ENCODE measurements around the gene IMP4.

Gene IMP4

GRCh38 chr2:130335226-130335625 is 7.5 kb upstream of the IMP4 start:
- no peaks in the 10 kb centered on the region for H3K9me2 ChIP-seq (ENCODE audit: low read depth, low read length)
- H3K27me3 ChIP-seq (ENCODE audit: insufficient read depth, low read length), result no peaks in the 10 kb centered on the region
- no peak overlapping the region for H2AFZ ChIP-seq (ENCODE audit: low read length)
- no peak overlapping the region for H3K4me3 ChIP-seq (ENCODE audit: low read depth, low read length, poor library complexity, severe bottlenecking)
- 0 out of 2 replicates have a peak, but pooled peaks cover 4% of the 10 kb centered on the region for H3K9me3 ChIP-seq (ENCODE audit: low read length)
- H3K4me2 ChIP-seq (ENCODE audit: low read length), result no peak overlapping the region
- TF ChIP-seq EZH2 (IDR thresholded peaks at IDR 0.05; ENCODE audit: borderline replicate concordance, low read length), result no peak
- TF ChIP-seq, protein P1, sequence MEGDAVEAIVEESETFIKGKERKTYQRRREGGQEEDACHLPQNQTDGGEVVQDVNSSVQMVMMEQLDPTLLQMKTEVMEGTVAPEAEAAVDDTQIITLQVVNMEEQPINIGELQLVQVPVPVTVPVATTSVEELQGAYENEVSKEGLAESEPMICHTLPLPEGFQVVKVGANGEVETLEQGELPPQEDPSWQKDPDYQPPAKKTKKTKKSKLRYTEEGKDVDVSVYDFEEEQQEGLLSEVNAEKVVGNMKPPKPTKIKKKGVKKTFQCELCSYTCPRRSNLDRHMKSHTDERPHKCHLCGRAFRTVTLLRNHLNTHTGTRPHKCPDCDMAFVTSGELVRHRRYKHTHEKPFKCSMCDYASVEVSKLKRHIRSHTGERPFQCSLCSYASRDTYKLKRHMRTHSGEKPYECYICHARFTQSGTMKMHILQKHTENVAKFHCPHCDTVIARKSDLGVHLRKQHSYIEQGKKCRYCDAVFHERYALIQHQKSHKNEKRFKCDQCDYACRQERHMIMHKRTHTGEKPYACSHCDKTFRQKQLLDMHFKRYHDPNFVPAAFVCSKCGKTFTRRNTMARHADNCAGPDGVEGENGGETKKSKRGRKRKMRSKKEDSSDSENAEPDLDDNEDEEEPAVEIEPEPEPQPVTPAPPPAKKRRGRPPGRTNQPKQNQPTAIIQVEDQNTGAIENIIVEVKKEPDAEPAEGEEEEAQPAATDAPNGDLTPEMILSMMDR (IDR thresholded peaks at IDR 0.05; ENCODE audit: low read length), result no peak
- no peak overlapping the region for H3K9ac ChIP-seq (ENCODE audit: low read length)
- peaks cover 37% of the 10 kb centered on the region for H3K4me1 ChIP-seq (ENCODE audit: insufficient read depth, low read length, severe bottlenecking)
- no peaks in the 10 kb centered on the region for H3F3A ChIP-seq (ENCODE audit: insufficient read depth, low read length)
- no peaks in the 10 kb centered on the region for H4K20me1 ChIP-seq (ENCODE audit: insufficient read depth, low read length)
- no peak overlapping the region for H3K27ac ChIP-seq (ENCODE audit: low read depth, low read length, poor library complexity, severe bottlenecking)
- peaks cover 26% of the 10 kb centered on the region for H3K36me3 ChIP-seq (ENCODE audit: insufficient read depth, low read length)
- no peaks in the 10 kb centered on the region for H3K79me2 ChIP-seq (ENCODE audit: insufficient read depth, low read length)

DNA sequence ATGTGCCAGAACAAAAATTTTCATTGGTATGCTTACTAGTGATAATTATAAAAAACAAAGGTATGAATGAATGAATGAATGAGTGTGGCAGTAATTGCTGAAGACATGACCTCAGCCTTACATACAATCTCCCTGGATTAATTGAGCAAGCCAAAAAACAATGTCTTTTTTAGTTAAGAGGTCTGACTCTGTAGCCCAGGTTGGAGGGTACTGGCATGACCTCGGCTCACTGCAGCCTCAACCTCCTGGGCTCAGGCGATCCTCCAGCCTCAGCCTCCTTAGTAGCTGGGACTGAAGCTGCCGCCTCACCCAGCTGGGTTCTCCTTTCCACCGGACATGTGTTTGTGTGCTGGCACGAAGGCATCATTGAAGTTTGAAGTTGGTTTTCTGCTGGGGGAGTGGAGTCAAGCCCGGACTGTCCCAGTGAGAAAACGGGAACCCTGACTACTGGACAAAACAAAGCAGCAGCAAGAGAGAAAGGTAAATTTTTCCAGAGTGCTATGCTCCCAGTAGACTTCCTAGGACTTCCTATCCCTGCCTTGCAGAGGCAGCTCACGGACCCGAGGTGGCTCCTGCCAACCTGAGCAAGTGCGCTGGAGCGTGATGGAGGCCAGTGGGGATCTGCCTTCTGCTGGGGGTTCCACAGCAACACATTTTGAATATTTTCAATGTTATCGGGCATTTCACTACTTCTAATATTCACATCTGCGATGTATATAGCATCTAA is 6.4 kb upstream of the IMP4 start:
- Histone ChIP-seq H2AFZ (ENCODE audit: low read length) (no peak overlapping the region), H3K9me2 (ENCODE audit: low read depth, low read length) (no peaks in the 10 kb centered on the region), H3K79me2 (ENCODE audit: insufficient read depth, low read length) (no peaks in the 10 kb centered on the region), H3K4me3 (ENCODE audit: low read depth, low read length, poor library complexity, severe bottlenecking) (peak overlapping the region; percentile 26), H3K4me2 (ENCODE audit: low read length) (peak overlapping the region; percentile 44), H3K27me3 (ENCODE audit: insufficient read depth, low read length) (no peaks in the 10 kb centered on the region), H3K9me3 (ENCODE audit: low read length) (0 out of 2 replicates have a peak, but pooled peaks cover 4% of the 10 kb centered on the region), H3K27ac (ENCODE audit: low read depth, low read length, poor library complexity, severe bottlenecking) (no peak overlapping the region), H3K4me1 (ENCODE audit: insufficient read depth, low read length, severe bottlenecking) (peaks cover 48% of the 10 kb centered on the region), H3F3A (ENCODE audit: insufficient read depth, low read length) (no peaks in the 10 kb centered on the region; the same call in 1 of the 2 replicates), H3K36me3 (ENCODE audit: insufficient read depth, low read length) (peaks cover 33% of the 10 kb centered on the region), H4K20me1 (ENCODE audit: insufficient read depth, low read length) (no peaks in the 10 kb centered on the region), H3K9ac (ENCODE audit: low read length) (peak overlapping the region; percentile 8; the same call in 1 of the 2 replicates)
- TF ChIP-seq, protein P1 (IDR thresholded peaks at IDR 0.05; ENCODE audit: low read length), result no peak
- TF ChIP-seq EZH2 (IDR thresholded peaks at IDR 0.05; ENCODE audit: borderline replicate concordance, low read length), result no peak

- Histone ChIP-seq H3K9me2 (ENCODE audit: low read depth, low read length) (no peaks in the 10 kb centered on the region), H3K36me3 (ENCODE audit: insufficient read depth, low read length) (peaks cover 33% of the 10 kb centered on the region), H3K9me3 (ENCODE audit: low read length) (0 out of 2 replicates have a peak, but pooled peaks cover 4% of the 10 kb centered on the region), H3K4me3 (ENCODE audit: low read depth, low read length, poor library complexity, severe bottlenecking) (peak overlapping the region; percentile 26), H3K27me3 (ENCODE audit: insufficient read depth, low read length) (no peaks in the 10 kb centered on the region), H3K4me2 (ENCODE audit: low read length) (peak overlapping the region; percentile 44), H3K9ac (ENCODE audit: low read length) (peak overlapping the region; percentile 8; the same call in 1 of the 2 replicates), H3K79me2 (ENCODE audit: insufficient read depth, low read length) (no peaks in the 10 kb centered on the region), H3F3A (ENCODE audit: insufficient read depth, low read length) (no peaks in the 10 kb centered on the region; the same call in 1 of the 2 replicates), H2AFZ (ENCODE audit: low read length) (no peak overlapping the region), H4K20me1 (ENCODE audit: insufficient read depth, low read length) (no peaks in the 10 kb centered on the region), H3K27ac (ENCODE audit: low read depth, low read length, poor library complexity, severe bottlenecking) (peak overlapping the region; percentile 40), H3K4me1 (ENCODE audit: insufficient read depth, low read length, severe bottlenecking) (peaks cover 50% of the 10 kb centered on the region)
- no peak for TF ChIP-seq EZH2 (IDR thresholded peaks at IDR 0.05; ENCODE audit: borderline replicate concordance, low read length)
- TF ChIP-seq, protein P1 (IDR thresholded peaks at IDR 0.05; ENCODE audit: low read length), result no peak
These were observed 5.6 kb upstream of the IMP4 start for GRCh38 chr2:130336877-130337734.
